Measurements from ENCODE around the gene FAF1. TPM values are rescaled to one million over a fixed set of nuclear protein-coding genes. Genes with fewer than 3 reads are reported as not detected.

FAF1 gene
- total RNA-seq, 1 experiment from 2014 or later = 73.2 TPM

DNA sequence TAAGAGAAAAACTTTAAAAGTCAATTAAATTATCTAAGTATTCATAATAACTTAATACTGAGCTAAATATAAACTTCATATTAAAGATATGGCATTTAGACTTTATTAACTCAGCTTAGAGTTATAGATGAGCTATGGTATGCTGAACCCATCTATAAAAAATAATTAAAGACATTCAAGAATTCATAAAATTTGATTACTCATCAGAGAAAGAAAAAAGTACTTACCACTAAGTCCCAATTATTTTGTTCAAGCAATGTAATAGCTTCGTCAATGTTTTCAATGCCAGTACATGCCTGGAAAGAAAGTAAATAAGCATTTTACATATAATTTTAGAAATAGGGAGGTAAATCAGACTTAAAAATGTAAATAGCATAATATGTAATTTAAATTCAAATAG, 102.4 kb downstream of the FAF1 start:
- Histone ChIP-seq H2AFZ (ENCODE audit: low read depth, low read length, poor library complexity, severe bottlenecking) (no peak overlapping the region), H3K27ac (ENCODE audit: low read depth, low read length) (no peak overlapping the region), H3K9me2 (ENCODE audit: insufficient read depth) (no peaks in the 10 kb centered on the region), H3K9me3 (ENCODE audit: control insufficient read depth in 1 of 2, insufficient read depth in 1 of 2, low read depth in 1 of 2, low read length in 2 of 2) (peaks cover 0 to 4% of the 10 kb centered on the region in 2 experiments; a peak in 1 of 4 replicates), H3K9ac (ENCODE audit: low read length) (no peak overlapping the region), H3K79me2 (ENCODE audit: insufficient read depth, low read length) (peaks cover 69% of the 10 kb centered on the region), H3K36me3 (ENCODE audit: control insufficient read depth in 1 of 2, insufficient read depth in 2 of 2, low read length in 2 of 2) (no peaks in the 10 kb centered on the region), H3K4me3 (replicated peaks in 1 of 2; ENCODE audit: low read depth in 1 of 2, low read length in 2 of 2) (no peak overlapping the region), H3K4me1 (ENCODE audit: control insufficient read depth in 1 of 2, insufficient read depth in 2 of 2, low read length in 2 of 2) (no peaks in the 10 kb centered on the region), H4K20me1 (ENCODE audit: insufficient read depth) (peaks cover 10% of the 10 kb centered on the region; the same call in 1 of the 2 replicates), H3K4me2 (ENCODE audit: low read length) (no peak overlapping the region), H3K27me3 (ENCODE audit: insufficient read depth, low read length) (no peaks in the 10 kb centered on the region)
- ChIA-PET POLR2A (no interaction called here), RAD21 (ENCODE audit: low non-redundant PET in 1 of 2, low total read pairs in 2 of 2, uncharacterized antibody in 2 of 2, unreplicated experiment in 2 of 2) (no interaction called here), CTCF (interaction anchor here (2.4 kb wide), 1 partner anchor 16 kb away, joined by 18 read pairs; no protein-coding TSS in a partner anchor)
- DNase-seq (ENCODE audit: low read depth, low spot score) = no peak
- no peak for ATAC-seq
- intact Hi-C loops (cut with micrococcal nuclease) = no loop called here
- BruUV-seq (replicated peaks) = no TSS peak
- TF ChIP-seq CBX3 (IDR thresholded peaks at IDR 0.05; ENCODE audit: low read depth) (no peak), EZH2phosphoT487 (IDR thresholded peaks at IDR 0.05; ENCODE audit: borderline replicate concordance) (no peak), ZFX (IDR thresholded peaks at IDR 0.05) (no peak), TCF7L2 (IDR thresholded peaks at IDR 0.05; ENCODE audit: borderline replicate concordance, extremely low read depth, insufficient read depth, insufficient read length) (no peak), ELF1 (IDR thresholded peaks at IDR 0.05; ENCODE audit: borderline replicate concordance, low read depth) (no peak), YY1 (IDR thresholded peaks at IDR 0.05; ENCODE audit: extremely low read depth, insufficient replicate concordance, low read depth, low read length) (no peak), ZNF274 (IDR thresholded peaks at IDR 0.05; ENCODE audit: low read depth, low read length) (no peak), JUND (IDR thresholded peaks at IDR 0.05) (no peak), EGR1 (IDR thresholded peaks at IDR 0.05; ENCODE audit: low read depth) (no peak), REST (IDR thresholded peaks at IDR 0.05; ENCODE audit: low read depth) (no peak), RAD21 (IDR thresholded peaks at IDR 0.05; ENCODE audit: low read depth) (no peak), CTCF (IDR thresholded peaks at IDR 0.05 in 2 of 3, conservative IDR thresholded peaks at IDR 0.05 in 1 of 3; ENCODE audit: borderline replicate concordance in 1 of 3, insufficient read depth in 1 of 3, low read depth in 2 of 3, low read length in 2 of 3) (no peak)
